Osteoblast (primary cell): ENCODE measurements around the gene TCP11L2. TPM values are rescaled to one million over a fixed set of nuclear protein-coding genes. Genes with fewer than 3 reads are reported as not detected.
A peak's percentile ranks its signal among the peaks of the same experiment; 100 is the strongest.

Source experiments
- DNase-seq: peaks from one replicate; pipeline ENCODE4 v3.0.0; 2011; ENCODE audit warnings: low spot score, mixed read lengths; ENCODE audit not compliant: insufficient read length; ENCODE audit errors: missing footprints
- H2AFZ ChIP-seq: 2 replicates; pipeline ENCODE4 v1.6.0; 2011; ENCODE audit warnings: mild to moderate bottlenecking, low read length
- H3K27ac ChIP-seq: 2 replicates; pipeline ENCODE4 v1.5.1; 2011; ENCODE audit warnings: mild to moderate bottlenecking, low read depth, low read length, moderate library complexity
- H3K27me3 ChIP-seq: 2 replicates; pipeline ENCODE4 v1.6.0; 2012; ENCODE audit warnings: mild to moderate bottlenecking, control low read depth, inconsistent platforms, low read length, moderate library complexity; ENCODE audit not compliant: insufficient read depth
- H3K36me3 ChIP-seq: 2 replicates; pipeline ENCODE4 v1.5.1; 2011; ENCODE audit warnings: mild to moderate bottlenecking, low read length, control low read depth, moderate library complexity; ENCODE audit not compliant: insufficient read depth
- H3K4me1 ChIP-seq: 2 replicates; pipeline ENCODE4 v1.5.1; 2011; ENCODE audit warnings: mild to moderate bottlenecking, low read length, control low read depth, moderate library complexity; ENCODE audit not compliant: insufficient read depth
- H3K4me2 ChIP-seq: 2 replicates; pipeline ENCODE4 v1.6.0; 2011; ENCODE audit warnings: mild to moderate bottlenecking, low read length; ENCODE audit not compliant: insufficient read depth
- H3K4me3 ChIP-seq: fragments of 200-600 bp; sonication (generic); 3 replicates; pipeline ENCODE4 v1.5.1; 2012; ENCODE audit warnings: mild to moderate bottlenecking, low read length, inconsistent platforms; ENCODE audit not compliant: insufficient read depth
- H3K79me2 ChIP-seq: 2 replicates; pipeline ENCODE4 v1.6.0; 2012; ENCODE audit warnings: mild to moderate bottlenecking, low read length, control low read depth, inconsistent platforms; ENCODE audit not compliant: insufficient read depth
- H3K9me3 ChIP-seq: 2 replicates; pipeline ENCODE4 v1.5.1; 2011; ENCODE audit warnings: low read depth, low read length, control low read depth
- H4K20me1 ChIP-seq: 2 replicates; pipeline ENCODE4 v1.6.0; 2012; ENCODE audit warnings: mild to moderate bottlenecking, low read length, control low read depth; ENCODE audit not compliant: insufficient read depth
- CTCF ChIP-seq: IDR thresholded peaks from 2 replicates; pipeline ENCODE4 v1.5.1; 2011; ENCODE audit warnings: mild to moderate bottlenecking, low read depth, low read length, moderate library complexity; ENCODE audit errors: extremely low read depth
- total RNA-seq: library from RNA; depleted of rRNA; stranded (reverse); fragments of >200 nt; gene quantifications from 2 replicates; pipeline ENCODE4 v1.2.3, GENCODE V29; 2012

Gene TCP11L2
- total RNA-seq, 1 donor, result 109 TPM

- H3K79me2 ChIP-seq, result no peaks in the 10 kb centered on the region
- no peaks in the 10 kb centered on the region for H3K36me3 ChIP-seq
- DNase-seq, result peak; percentile 53
- H2AFZ ChIP-seq, result no peak overlapping the region
- no peak overlapping the region for H3K27ac ChIP-seq
- H3K9me3 ChIP-seq, result no peaks in the 10 kb centered on the region
- no peak overlapping the region for H3K4me3 ChIP-seq
- peaks cover 15% of the 10 kb centered on the region for H3K4me1 ChIP-seq
- no peaks in the 10 kb centered on the region for H4K20me1 ChIP-seq
- no peaks in the 10 kb centered on the region for H3K27me3 ChIP-seq
- no peak overlapping the region for H3K4me2 ChIP-seq
- peak; percentile 45 for TF ChIP-seq CTCF
These were observed 43.2 kb downstream of the TCP11L2 start for GRCh38 chr12:106345746-106346145.

- Histone ChIP-seq H3K27me3 (peaks cover 4% of the 10 kb centered on the region), H3K9me3 (no peaks in the 10 kb centered on the region), H3K4me1 (peaks cover under 1% of the 10 kb centered on the region), H3K79me2 (no peaks in the 10 kb centered on the region), H3K27ac (no peak overlapping the region), H2AFZ (no peak overlapping the region), H4K20me1 (no peaks in the 10 kb centered on the region), H3K36me3 (no peaks in the 10 kb centered on the region), H3K4me3 (no peak overlapping the region), H3K4me2 (no peak overlapping the region)
- no peak for DNase-seq
- no peak for TF ChIP-seq CTCF
These were observed 45.9 kb downstream of the TCP11L2 start for GRCh38 chr12:106348411-106348810.

GRCh38 chr12:106353175-106353574 lies 50.6 kb downstream of the TCP11L2 start:
- Histone ChIP-seq H3K4me1 (peaks cover 6% of the 10 kb centered on the region), H3K4me2 (no peak overlapping the region), H3K79me2 (no peaks in the 10 kb centered on the region), H3K27me3 (peaks cover 4% of the 10 kb centered on the region), H3K27ac (no peak overlapping the region), H4K20me1 (no peaks in the 10 kb centered on the region), H3K4me3 (no peak overlapping the region), H3K36me3 (no peaks in the 10 kb centered on the region), H3K9me3 (no peaks in the 10 kb centered on the region), H2AFZ (no peak overlapping the region)
- DNase-seq, result no peak
- no peak for TF ChIP-seq CTCF

- peaks cover 12% of the 10 kb centered on the region for H3K4me1 ChIP-seq
These were observed 55.2 kb downstream of the TCP11L2 start, which contains the start of gene POLR3B for GRCh38 chr12:106357549-106358395. Gene POLR3B (plus strand): TSS chr12:106357748. CDS start chr12:106357880, 132 bp downstream.

More at GRCh38 chr12:106357549-106358395, 55.2 kb downstream of the TCP11L2 start, which contains the start of gene POLR3B:
- H3K4me2 ChIP-seq, result peak within 1 kb of the TSS; percentile 86
- peak; percentile 92 for TF ChIP-seq CTCF
- H3K79me2 ChIP-seq, result peaks cover 36% of the 10 kb centered on the region
- no peaks in the 10 kb centered on the region for H3K9me3 ChIP-seq
- DNase-seq, result peak; percentile 97
- no peaks in the 10 kb centered on the region for H3K36me3 ChIP-seq
- peak within 1 kb of the TSS; percentile 87 for H3K27ac ChIP-seq
- H2AFZ ChIP-seq, result peak within 1 kb of the TSS; percentile 99
- peak within 1 kb of the TSS; percentile 93 for H3K4me3 ChIP-seq
- H3K27me3 ChIP-seq, result no peaks in the 10 kb centered on the region
- H4K20me1 ChIP-seq, result no peaks in the 10 kb centered on the region
